HepG2 (cell line): ENCODE measurements around the gene ACSM2B. TPM values are rescaled to one million over a fixed set of nuclear protein-coding genes. Genes with fewer than 3 reads are reported as not detected.

Experiments used
- ARID2 ChIP-seq: sonication (generic); formaldehyde crosslinking; IDR thresholded peaks from 2 replicates; pipeline ENCODE4 v1.8.1; 2022; ENCODE audit warnings: mild to moderate bottlenecking, missing genetic modification reagents, borderline replicate concordance
- BORCS8-MEF2B ChIP-seq: sonication (generic); formaldehyde crosslinking; IDR thresholded peaks from 2 replicates; pipeline ENCODE4 v1.8.0; 2022; ENCODE audit warnings: mild to moderate bottlenecking, missing genetic modification reagents
- JUND ChIP-seq: sonication (generic); formaldehyde crosslinking; IDR thresholded peaks from 2 replicates; pipeline ENCODE4 v1.8.0; 2022; ENCODE audit warnings: mild to moderate bottlenecking, missing genetic modification reagents
- MLXIP ChIP-seq: sonication (generic); formaldehyde crosslinking; IDR thresholded peaks from 2 replicates; pipeline ENCODE4 v1.9.0; 2021; ENCODE audit warnings: missing genetic modification reagents, borderline replicate concordance
- TCF7 ChIP-seq: sonication (generic); IDR thresholded peaks from 2 replicates; pipeline ENCODE4 v1.6.1; 2016; ENCODE audit warnings: antibody characterized with exemption, low read depth
- ZFP41 ChIP-seq: sonication (generic); formaldehyde crosslinking; IDR thresholded peaks from 2 replicates; pipeline ENCODE4 v1.4.0; 2020; ENCODE audit warnings: mild to moderate bottlenecking, missing genetic modification reagents, borderline replicate concordance
- ZNF224 ChIP-seq: sonication (generic); formaldehyde crosslinking; IDR thresholded peaks from 2 replicates; pipeline ENCODE4 v1.5.0; 2020; ENCODE audit warnings: mild to moderate bottlenecking, missing genetic modification reagents
- ZNF605 ChIP-seq: sonication (generic); formaldehyde crosslinking; IDR thresholded peaks from 2 replicates; pipeline ENCODE4 v1.8.0; 2022; ENCODE audit warnings: mild to moderate bottlenecking, missing genetic modification reagents
- ZZZ3 ChIP-seq: sonication (generic); formaldehyde crosslinking; IDR thresholded peaks from 2 replicates; pipeline ENCODE4 v1.4.0; 2020; ENCODE audit warnings: missing genetic modification reagents, mild to moderate bottlenecking, borderline replicate concordance
- polyA plus RNA-seq, 8 experiments: library from polyadenylated mRNA; depleted of rRNA in 3 of 8; stranded (reverse) in 7 of 8; unstranded in 1 of 8; fragments of >200 nt; fragmentation: Illumina TruSeq in 4 of 8; extraction: Trizol in 4 of 8; gene quantifications; 2 replicates each; pipeline versions ENCODE4 v1.2.1 to v1.2.3, GENCODE V29; 2011 to 2016; ENCODE audit warnings: low read depth in 4 of 8, missing spikeins in 1 of 8, mixed read lengths in 1 of 8; ENCODE audit not compliant: insufficient read depth in 1 of 8
- total RNA-seq, 5 experiments: library from RNA; depleted of rRNA; stranded (reverse); fragments of >200 nt; fragmentation: Illumina TruSeq; extraction: Trizol; gene quantifications; 2 replicates each; pipeline ENCODE4 v1.2.3, GENCODE V29; 2016; ENCODE audit warnings: low read depth in 1 of 5
- TF ChIP-seq, protein P1 (sequence below): sonication (generic); formaldehyde crosslinking; IDR thresholded peaks from 2 replicates; pipeline ENCODE4 v1.4.0; 2020; ENCODE audit warnings: missing genetic modification reagents
- TF ChIP-seq, protein P2 (sequence below), 2 experiments: sonication (generic) in 1 of 2; formaldehyde crosslinking in 1 of 2; IDR thresholded peaks; 2 replicates each; pipeline versions ENCODE4 v1.4.0 to v1.6.1; 2016 to 2020; ENCODE audit warnings: borderline replicate concordance in 1 of 2, low read depth in 1 of 2, mild to moderate bottlenecking in 1 of 2, missing genetic modification reagents in 1 of 2
- TF ChIP-seq, protein P3 (sequence below): sonication (generic); formaldehyde crosslinking; IDR thresholded peaks from 2 replicates; pipeline ENCODE4 v1.4.0; 2020; ENCODE audit warnings: missing genetic modification reagents, borderline replicate concordance

ACSM2B gene
- total and polyA plus RNA-seq, 2 of the 13 experiments (the other 11 are each of a cell fraction or from before 2014, with no cell fraction given): 22.9 to 34.0 TPM

DNA sequence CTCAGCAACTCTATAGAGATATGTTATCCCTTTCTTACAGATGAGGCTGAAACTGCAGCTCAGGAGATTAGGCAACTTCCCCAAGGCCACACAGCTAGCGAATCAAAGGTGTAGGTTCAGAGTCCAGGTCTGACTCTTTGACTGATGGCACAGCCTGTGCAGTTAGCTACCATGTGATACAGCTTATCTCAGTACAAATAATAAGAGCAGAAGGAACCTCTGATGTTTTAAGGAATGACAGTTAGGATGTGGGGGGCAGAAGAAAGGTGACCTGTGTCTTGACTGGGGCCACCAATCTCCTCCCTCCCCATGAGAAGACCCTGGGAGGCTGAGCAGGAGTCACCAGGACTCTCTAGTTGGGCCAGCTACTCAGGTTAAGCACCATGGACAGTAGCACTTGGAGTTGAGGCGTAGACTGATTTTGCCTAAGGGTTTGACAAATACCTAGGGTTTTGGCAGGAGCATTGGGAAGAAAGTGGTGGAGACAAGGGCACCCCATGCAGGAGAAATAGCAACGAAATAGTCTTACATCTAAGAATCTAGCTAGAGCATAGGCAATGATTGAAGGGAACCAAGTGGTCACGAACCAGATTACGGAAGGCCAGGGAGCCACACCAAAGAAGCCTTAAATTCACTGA lies 22.8 kb upstream of the ACSM2B start (continued):
- TF ChIP-seq MLXIP (peak; percentile 97), ARID2 (CRISPR knock-in tag) (no peak), JUND (peak; percentile 59), BORCS8-MEF2B (CRISPR knock-in tag) (peak; percentile 75), ZZZ3 (CRISPR knock-in tag) (peak; percentile 67; the same call in 1 of the 2 replicates), ZFP41 (CRISPR knock-in tag) (0 out of 2 replicates have a peak, but pooled peaks have one; percentile 83), TCF7 (peak; percentile 94), ZNF224 (peak; percentile 89; the same call in 1 of the 2 replicates), ZNF605 (CRISPR knock-in tag) (peak; percentile 99)
- TF ChIP-seq, protein P1, sequence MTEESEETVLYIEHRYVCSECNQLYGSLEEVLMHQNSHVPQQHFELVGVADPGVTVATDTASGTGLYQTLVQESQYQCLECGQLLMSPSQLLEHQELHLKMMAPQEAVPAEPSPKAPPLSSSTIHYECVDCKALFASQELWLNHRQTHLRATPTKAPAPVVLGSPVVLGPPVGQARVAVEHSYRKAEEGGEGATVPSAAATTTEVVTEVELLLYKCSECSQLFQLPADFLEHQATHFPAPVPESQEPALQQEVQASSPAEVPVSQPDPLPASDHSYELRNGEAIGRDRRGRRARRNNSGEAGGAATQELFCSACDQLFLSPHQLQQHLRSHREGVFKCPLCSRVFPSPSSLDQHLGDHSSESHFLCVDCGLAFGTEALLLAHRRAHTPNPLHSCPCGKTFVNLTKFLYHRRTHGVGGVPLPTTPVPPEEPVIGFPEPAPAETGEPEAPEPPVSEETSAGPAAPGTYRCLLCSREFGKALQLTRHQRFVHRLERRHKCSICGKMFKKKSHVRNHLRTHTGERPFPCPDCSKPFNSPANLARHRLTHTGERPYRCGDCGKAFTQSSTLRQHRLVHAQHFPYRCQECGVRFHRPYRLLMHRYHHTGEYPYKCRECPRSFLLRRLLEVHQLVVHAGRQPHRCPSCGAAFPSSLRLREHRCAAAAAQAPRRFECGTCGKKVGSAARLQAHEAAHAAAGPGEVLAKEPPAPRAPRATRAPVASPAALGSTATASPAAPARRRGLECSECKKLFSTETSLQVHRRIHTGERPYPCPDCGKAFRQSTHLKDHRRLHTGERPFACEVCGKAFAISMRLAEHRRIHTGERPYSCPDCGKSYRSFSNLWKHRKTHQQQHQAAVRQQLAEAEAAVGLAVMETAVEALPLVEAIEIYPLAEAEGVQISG (CRISPR knock-in tag): peak; percentile 88
- TF ChIP-seq, protein P2, sequence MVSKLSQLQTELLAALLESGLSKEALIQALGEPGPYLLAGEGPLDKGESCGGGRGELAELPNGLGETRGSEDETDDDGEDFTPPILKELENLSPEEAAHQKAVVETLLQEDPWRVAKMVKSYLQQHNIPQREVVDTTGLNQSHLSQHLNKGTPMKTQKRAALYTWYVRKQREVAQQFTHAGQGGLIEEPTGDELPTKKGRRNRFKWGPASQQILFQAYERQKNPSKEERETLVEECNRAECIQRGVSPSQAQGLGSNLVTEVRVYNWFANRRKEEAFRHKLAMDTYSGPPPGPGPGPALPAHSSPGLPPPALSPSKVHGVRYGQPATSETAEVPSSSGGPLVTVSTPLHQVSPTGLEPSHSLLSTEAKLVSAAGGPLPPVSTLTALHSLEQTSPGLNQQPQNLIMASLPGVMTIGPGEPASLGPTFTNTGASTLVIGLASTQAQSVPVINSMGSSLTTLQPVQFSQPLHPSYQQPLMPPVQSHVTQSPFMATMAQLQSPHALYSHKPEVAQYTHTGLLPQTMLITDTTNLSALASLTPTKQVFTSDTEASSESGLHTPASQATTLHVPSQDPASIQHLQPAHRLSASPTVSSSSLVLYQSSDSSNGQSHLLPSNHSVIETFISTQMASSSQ (IDR thresholded peaks at IDR 0.05; ENCODE audit: low read depth): peak; percentile 95
- TF ChIP-seq, protein P2 (CRISPR knock-in tag; IDR thresholded peaks at IDR 0.05; ENCODE audit: borderline replicate concordance): peak; percentile 98
- TF ChIP-seq, protein P3, sequence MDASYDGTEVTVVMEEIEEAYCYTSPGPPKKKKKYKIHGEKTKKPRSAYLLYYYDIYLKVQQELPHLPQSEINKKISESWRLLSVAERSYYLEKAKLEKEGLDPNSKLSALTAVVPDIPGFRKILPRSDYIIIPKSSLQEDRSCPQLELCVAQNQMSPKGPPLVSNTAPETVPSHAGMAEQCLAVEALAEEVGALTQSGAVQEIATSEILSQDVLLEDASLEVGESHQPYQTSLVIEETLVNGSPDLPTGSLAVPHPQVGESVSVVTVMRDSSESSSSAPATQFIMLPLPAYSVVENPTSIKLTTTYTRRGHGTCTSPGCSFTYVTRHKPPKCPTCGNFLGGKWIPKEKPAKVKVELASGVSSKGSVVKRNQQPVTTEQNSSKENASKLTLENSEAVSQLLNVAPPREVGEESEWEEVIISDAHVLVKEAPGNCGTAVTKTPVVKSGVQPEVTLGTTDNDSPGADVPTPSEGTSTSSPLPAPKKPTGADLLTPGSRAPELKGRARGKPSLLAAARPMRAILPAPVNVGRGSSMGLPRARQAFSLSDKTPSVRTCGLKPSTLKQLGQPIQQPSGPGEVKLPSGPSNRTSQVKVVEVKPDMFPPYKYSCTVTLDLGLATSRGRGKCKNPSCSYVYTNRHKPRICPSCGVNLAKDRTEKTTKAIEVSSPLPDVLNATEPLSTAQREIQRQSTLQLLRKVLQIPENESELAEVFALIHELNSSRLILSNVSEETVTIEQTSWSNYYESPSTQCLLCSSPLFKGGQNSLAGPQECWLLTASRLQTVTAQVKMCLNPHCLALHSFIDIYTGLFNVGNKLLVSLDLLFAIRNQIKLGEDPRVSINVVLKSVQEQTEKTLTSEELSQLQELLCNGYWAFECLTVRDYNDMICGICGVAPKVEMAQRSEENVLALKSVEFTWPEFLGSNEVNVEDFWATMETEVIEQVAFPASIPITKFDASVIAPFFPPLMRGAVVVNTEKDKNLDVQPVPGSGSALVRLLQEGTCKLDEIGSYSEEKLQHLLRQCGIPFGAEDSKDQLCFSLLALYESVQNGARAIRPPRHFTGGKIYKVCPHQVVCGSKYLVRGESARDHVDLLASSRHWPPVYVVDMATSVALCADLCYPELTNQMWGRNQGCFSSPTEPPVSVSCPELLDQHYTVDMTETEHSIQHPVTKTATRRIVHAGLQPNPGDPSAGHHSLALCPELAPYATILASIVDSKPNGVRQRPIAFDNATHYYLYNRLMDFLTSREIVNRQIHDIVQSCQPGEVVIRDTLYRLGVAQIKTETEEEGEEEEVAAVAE (CRISPR knock-in tag): peak; percentile 96
